OCI-LY1 (cell line): ENCODE measurements around the gene PTPRN2.

Experiments
- CTCF ChIP-seq: fragments of 200-600 bp; sonication (generic), shearing (Covaris generic); IDR thresholded peaks from 2 replicates; pipeline ENCODE4 v1.5.1; 2017; ENCODE audit warnings: mild to moderate bottlenecking, antibody characterized with exemption, low read length, moderate library complexity, mixed read lengths
- EZH2 ChIP-seq: fragments of 200-600 bp; sonication (generic), shearing (Covaris generic); IDR thresholded peaks from 2 replicates; pipeline ENCODE4 v1.8.0; 2017; ENCODE audit warnings: borderline replicate concordance, mixed run types, mild to moderate bottlenecking, antibody characterized with exemption, low read length, moderate library complexity, mixed read lengths

- TF ChIP-seq CTCF (no peak), EZH2 (no peak)
These were observed 591.8 kb downstream of the PTPRN2 start for GRCh38 chr7:157995815-157996214.
